ENCODE measurements around the gene PAX3. TPM values are rescaled to one million over a fixed set of nuclear protein-coding genes. Genes with fewer than 3 reads are reported as not detected.

Gene PAX3
- total and polyA plus RNA-seq, 9 of the 15 experiments (the other 6 are each of a cell fraction or from before 2014, with no cell fraction given) = not detected

- FAIRE-seq = no peak
- no TSS peak for BruUV-seq (replicated peaks)
Measured at GRCh38 chr2:222297600-222297935, 1.2 kb downstream of the PAX3 start.

More at GRCh38 chr2:222297600-222297935, 1.2 kb downstream of the PAX3 start:
- in situ Hi-C loops (cut with MboI) (no loop called here), intact Hi-C loops (cut with micrococcal nuclease) (no loop called here)
- H3K4me2 ChIP-seq (ENCODE audit: insufficient read depth, low read length) = no peak overlapping the region
- no peak overlapping the region for H3K9ac ChIP-seq (ENCODE audit: insufficient read depth in 1 of 2, low read depth in 2 of 2, low read length in 2 of 2)
- H2AFZ ChIP-seq (ENCODE audit: low read depth, low read length) = no peak overlapping the region
- no peak overlapping the region for H3K4me3 ChIP-seq
- no peaks in the 10 kb centered on the region for H3K79me2 ChIP-seq (ENCODE audit: control insufficient read depth, insufficient read depth, low read length)
- DNase-seq (ENCODE audit: extremely low read depth in 1 of 4, low spot score in 3 of 4) = no peak
- H3K36me3 ChIP-seq (ENCODE audit: control insufficient read depth, insufficient read depth, low read length) = no peaks in the 10 kb centered on the region
- H3K27me3 ChIP-seq (ENCODE audit: control insufficient read depth in 2 of 2, insufficient read depth in 2 of 2, low read length in 2 of 2) = peaks cover 0 to 67% of the 10 kb centered on the region in 2 experiments; a peak in 3 of 5 replicates
- POLR2A ChIA-PET = no interaction called here
- no peak for TF ChIP-seq ASH1L (IDR thresholded peaks at IDR 0.05; ENCODE audit: borderline replicate concordance, low read depth, partially characterized antibody)
- no peak for TF ChIP-seq BRF2 (IDR thresholded peaks at IDR 0.05; ENCODE audit: borderline replicate concordance, insufficient read depth, insufficient read length)
- no peak for TF ChIP-seq HDAC6 (IDR thresholded peaks at IDR 0.05; ENCODE audit: low read depth, low read length)
- no peak for TF ChIP-seq TEAD1 (CRISPR knock-in tag; IDR thresholded peaks at IDR 0.05)
- no peak for TF ChIP-seq MTA1 (IDR thresholded peaks at IDR 0.05; ENCODE audit: borderline replicate concordance)
- TF ChIP-seq E2F4 (CRISPR knock-in tag; IDR thresholded peaks at IDR 0.05; ENCODE audit: low read depth) = no peak
- no peak for TF ChIP-seq ZNF507 (tag; conservative IDR thresholded peaks at IDR 0.05)
- H3K4me1 ChIP-seq (replicated peaks in 1 of 2; ENCODE audit: control insufficient read depth in 2 of 2, insufficient read depth in 2 of 2, low read length in 2 of 2) = peaks cover 0 to 12% of the 10 kb centered on the region in 2 experiments; a peak in 1 of 5 replicates
- H3K9me1 ChIP-seq (ENCODE audit: control insufficient read depth, insufficient read depth, low read length) = no peaks in the 10 kb centered on the region
- 0% methylated on average over 2 of the region's 6 CpGs for WGBS (ENCODE audit: insufficient coverage, low coverage, missing lambda C conversion rate)
- no peak overlapping the region for H3K27ac ChIP-seq (ENCODE audit: extremely low read depth, low read depth, low read length)
- ATAC-seq = no peak
- CTCF ChIA-PET (ENCODE audit: low intra/inter-chr PET ratio) = no interaction called here
- no peaks in the 10 kb centered on the region for H4K20me1 ChIP-seq (replicated peaks; ENCODE audit: control insufficient read depth, insufficient read depth, low read length)
- H3K9me3 ChIP-seq (replicated peaks; ENCODE audit: control insufficient read depth, insufficient read depth, low read depth, low read length) = no peaks in the 10 kb centered on the region
